Liver (tissue), 9 donors: ENCODE results near the gene C14orf119. TPM values are rescaled to one million over a fixed set of nuclear protein-coding genes. Genes with fewer than 3 reads are reported as not detected.

Experiments used
- DNase-seq: peaks from one replicate; pipeline ENCODE4 v3.0.0-alpha.2; 2017; ENCODE audit warnings: low spot score
- H3K27ac ChIP-seq, 2 donors: one replicate each; pipeline ENCODE4 v1.7.0; 2013; ENCODE audit warnings: inconsistent platforms in 2 of 2, low read length in 2 of 2, control low read depth in 1 of 2, low read depth in 1 of 2, mild to moderate bottlenecking in 1 of 2
- H3K27me3 ChIP-seq, 4 donors: one replicate each; pipeline versions ENCODE4 v1.6.1 to v1.7.0; 2013; ENCODE audit warnings: low read length in 3 of 4, inconsistent platforms in 1 of 4, mild to moderate bottlenecking in 1 of 4, moderate library complexity in 1 of 4; ENCODE audit not compliant: control insufficient read depth in 4 of 4, insufficient read depth in 4 of 4
- H3K36me3 ChIP-seq, 4 donors: one replicate each; pipeline versions ENCODE4 v1.6.1 to v1.7.0; 2013; ENCODE audit warnings: low read length in 3 of 4, mild to moderate bottlenecking in 3 of 4, low read depth in 1 of 4, moderate library complexity in 1 of 4; ENCODE audit not compliant: control insufficient read depth in 4 of 4, insufficient read depth in 3 of 4
- H3K4me1 ChIP-seq, 4 donors: one replicate each; pipeline versions ENCODE4 v1.6.1 to v1.7.0; 2013; ENCODE audit warnings: low read length in 3 of 4, mild to moderate bottlenecking in 3 of 4, moderate library complexity in 1 of 4; ENCODE audit not compliant: control insufficient read depth in 4 of 4, insufficient read depth in 4 of 4
- H3K4me3 ChIP-seq, 3 donors: one replicate each; pipeline versions ENCODE4 v1.6.1 to v1.7.0; 2013; ENCODE audit warnings: low read length in 3 of 3, control low read depth in 1 of 3, low read depth in 1 of 3, mild to moderate bottlenecking in 1 of 3
- H3K9ac ChIP-seq, 2 donors: one replicate each; pipeline ENCODE4 v1.7.0; 2013; ENCODE audit warnings: low read length in 2 of 2, mild to moderate bottlenecking in 2 of 2, moderate library complexity in 2 of 2, control low read depth in 1 of 2, low read depth in 1 of 2
- H3K9me3 ChIP-seq, 4 donors: one replicate each; pipeline versions ENCODE4 v1.6.1 to v1.7.0; 2013; ENCODE audit warnings: low read length in 3 of 4; ENCODE audit not compliant: control insufficient read depth in 4 of 4
- ATF3 ChIP-seq: IDR thresholded peaks from 2 replicates; pipeline ENCODE4 v1.6.1; 2016; ENCODE audit warnings: antibody characterized with exemption
- CTCF ChIP-seq: fragments of 150-350 bp; IDR thresholded peaks from 2 replicates; pipeline ENCODE4 v1.5.1; 2017; ENCODE audit warnings: improper control_type of control experiment, low read depth, low read length; ENCODE audit not compliant: missing input control
- EGR1 ChIP-seq, 2 donors: IDR thresholded peaks; 2 replicates each; pipeline ENCODE4 v1.6.1; 2016 to 2018; ENCODE audit warnings: antibody characterized with exemption in 2 of 2, low read depth in 2 of 2
- HNF4G ChIP-seq: IDR thresholded peaks from 2 replicates; pipeline ENCODE4 v1.6.1; 2016; ENCODE audit warnings: antibody characterized with exemption
- JUND ChIP-seq, 2 donors: IDR thresholded peaks; 2 replicates each; pipeline ENCODE4 v1.6.1; 2016; ENCODE audit warnings: antibody characterized with exemption in 2 of 2
- MAX ChIP-seq: IDR thresholded peaks from 2 replicates; pipeline ENCODE4 v1.6.1; 2016; ENCODE audit warnings: antibody characterized with exemption
- RAD21 ChIP-seq, 2 donors: IDR thresholded peaks; 2 replicates each; pipeline ENCODE4 v1.6.1; 2016; ENCODE audit warnings: antibody characterized with exemption in 2 of 2, mild to moderate bottlenecking in 2 of 2
- REST ChIP-seq: IDR thresholded peaks from 2 replicates; pipeline ENCODE4 v1.6.1; 2016; ENCODE audit warnings: antibody characterized with exemption, mild to moderate bottlenecking
- SP1 ChIP-seq: IDR thresholded peaks from 2 replicates; pipeline ENCODE4 v1.6.1; 2018; ENCODE audit warnings: antibody characterized with exemption, mild to moderate bottlenecking
- ZBTB33 ChIP-seq: IDR thresholded peaks from 2 replicates; pipeline ENCODE4 v1.6.1; 2016; ENCODE audit warnings: antibody characterized with exemption
- WGBS: extraction: QIAGEN DNeasy Blood & Tissue Kit; methylation state at CpG from one replicate; pipeline ENCODE4 v1.1.7; 2013; 5-methylcytosine and 5-hydroxymethylcytosine counted together
- polyA plus RNA-seq, 2 donors: library from polyadenylated mRNA; stranded (reverse) in 1 of 2; unstranded in 1 of 2; fragments of 200-250 nt in 1 of 2; fragments of >200 nt in 1 of 2; fragmentation: Nextera tagmentation in 1 of 2; extraction: Ambion mirVana in 1 of 2; gene quantifications; one replicate each; pipeline versions ENCODE4 v1.2.1 to v1.2.3, GENCODE V29; 2013 to 2015
- total RNA-seq, 2 donors: library from RNA; depleted of rRNA; stranded (reverse); fragments of >200 nt; gene quantifications; one replicate each; pipeline ENCODE4 v1.2.3, GENCODE V29; 2014
- donor health status: healthy.
- donor health status: healthy.
- donor health status: healthy.
- donor health status: healthy.
- donor health status: healthy.

Gene C14orf119
- total and polyA plus RNA-seq, 4 donors = 9.0 to 27.1 (median 17.7) TPM

GRCh38 chr14:23055621-23056144 lies 39.6 kb upstream of the C14orf119 start:
- H3K27me3 ChIP-seq = no peaks in the 10 kb centered on the region
- no peak overlapping the region for H3K9ac ChIP-seq
- H3K9me3 ChIP-seq = no peaks in the 10 kb centered on the region
- TF ChIP-seq HNF4G = no peak
- TF ChIP-seq SP1 = no peak
- no peak for TF ChIP-seq CTCF
- no peak for TF ChIP-seq ZBTB33
- no peak for TF ChIP-seq RAD21 (IDR thresholded peaks at IDR 0.05)
- H3K36me3 ChIP-seq = peaks cover 7 to 16% (median 9%) of the 10 kb centered on the region in 4 donors
- DNase-seq = no peak
- 80% methylated on average over 6 of the region's 6 CpGs for WGBS
- no peak overlapping the region for H3K27ac ChIP-seq
- peaks cover 4 to 15% (median 13%) of the 10 kb centered on the region in 4 donors for H3K4me1 ChIP-seq
- H3K4me3 ChIP-seq = no peak overlapping the region

GRCh38 chr14:23056145-23056955 lies 39.0 kb upstream of the C14orf119 start:
- 14% methylated on average over 17 of the region's 17 CpGs for WGBS
- TF ChIP-seq RAD21 (IDR thresholded peaks at IDR 0.05) = peak; percentile 44 to 72
- TF ChIP-seq JUND (IDR thresholded peaks at IDR 0.05) = no peak
- no peak for TF ChIP-seq ATF3
- no peak for TF ChIP-seq EGR1 (IDR thresholded peaks at IDR 0.05; ENCODE audit: low read depth in 2 of 2)
- no peak for TF ChIP-seq SP1
- TF ChIP-seq REST = no peak
- TF ChIP-seq CTCF = peak; percentile 55
- no peak for TF ChIP-seq MAX
- Histone ChIP-seq H3K9ac (no peak overlapping the region), H3K4me3 (no peak overlapping the region), H3K36me3 (peaks cover 12 to 22% (median 15%) of the 10 kb centered on the region in 4 donors), H3K27ac (no peak overlapping the region), H3K9me3 (no peaks in the 10 kb centered on the region), H3K4me1 (peaks cover 4 to 15% (median 13%) of the 10 kb centered on the region in 4 donors), H3K27me3 (no peaks in the 10 kb centered on the region)
- DNase-seq = peak; percentile 76
